Islet precursor cell (in vitro differentiated cells): ENCODE measurements around the gene PARP15.
A peak's percentile ranks its signal among the peaks of the same experiment; 100 is the strongest.
"Not testable (repeated sequence)": the region's sequence is repeated elsewhere in the genome, so short reads cannot be mapped to it uniquely, and the experiment has no call there.

ENCODE experiments used
- DNase-seq: peaks from one replicate; pipeline ENCODE4 v3.0.0-alpha.2; 2018

Gene PARP15

DNA sequence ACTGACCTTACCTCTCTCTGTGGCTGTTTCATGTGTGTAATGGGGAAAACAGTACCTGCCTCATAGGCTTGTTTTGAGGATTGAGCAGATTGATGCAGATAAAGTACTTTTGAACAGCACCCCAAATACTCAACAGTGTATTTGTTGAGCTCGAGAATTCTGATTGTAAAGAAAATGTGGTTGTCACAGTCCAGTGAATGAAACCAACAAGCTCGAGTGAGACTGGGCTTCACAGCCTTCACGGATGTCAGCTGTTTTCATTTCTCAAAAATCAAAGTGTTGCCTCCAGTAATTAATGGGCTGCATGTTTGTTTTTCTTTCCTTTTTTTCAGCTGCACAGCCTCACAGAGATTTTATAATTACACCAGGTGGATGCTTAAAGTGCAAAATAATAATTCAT is 43.7 kb downstream of the PARP15 start:
- no peak for DNase-seq

- no peak for DNase-seq
Measured at GRCh38 chr3:122623031-122623829, 45.8 kb downstream of the PARP15 start.

GRCh38 chr3:122626515-122627180 is 49.2 kb downstream of the PARP15 start:
- DNase-seq: no peak

- no peak for DNase-seq
Measured at GRCh38 chr3:122627301-122627700, 49.9 kb downstream of the PARP15 start.

DNA sequence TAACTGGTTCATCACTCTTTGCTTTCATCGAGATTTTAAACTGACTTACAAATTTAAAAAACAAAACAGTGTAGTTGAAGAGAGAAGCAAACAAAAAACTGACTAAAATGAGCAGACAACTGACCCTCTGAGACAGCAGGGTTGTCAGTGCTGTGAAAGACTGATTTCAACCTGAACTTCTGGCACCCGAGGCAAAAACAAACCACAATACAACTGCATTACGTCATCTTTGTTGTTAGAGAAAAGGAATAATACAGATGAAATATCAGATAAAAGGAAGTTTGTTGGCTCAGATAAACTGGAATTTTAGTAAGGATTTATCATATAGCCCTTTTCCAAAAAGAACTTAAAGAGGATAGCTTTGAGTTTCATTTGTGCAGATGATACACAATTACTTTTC is 51.1 kb downstream of the PARP15 start:
- no peak for DNase-seq

- DNase-seq: no peak
Measured at GRCh38 chr3:122629763-122630162, 52.3 kb downstream of the PARP15 start.

GRCh38 chr3:122635789-122636188 is 58.3 kb downstream of the PARP15 start:
- no peak for DNase-seq

- peak; percentile 59 for DNase-seq
Measured at GRCh38 chr3:122636697-122637096, 59.2 kb downstream of the PARP15 start.

- no peak for DNase-seq
Measured at GRCh38 chr3:122640437-122640999, 63.1 kb downstream of the PARP15 start.

DNA sequence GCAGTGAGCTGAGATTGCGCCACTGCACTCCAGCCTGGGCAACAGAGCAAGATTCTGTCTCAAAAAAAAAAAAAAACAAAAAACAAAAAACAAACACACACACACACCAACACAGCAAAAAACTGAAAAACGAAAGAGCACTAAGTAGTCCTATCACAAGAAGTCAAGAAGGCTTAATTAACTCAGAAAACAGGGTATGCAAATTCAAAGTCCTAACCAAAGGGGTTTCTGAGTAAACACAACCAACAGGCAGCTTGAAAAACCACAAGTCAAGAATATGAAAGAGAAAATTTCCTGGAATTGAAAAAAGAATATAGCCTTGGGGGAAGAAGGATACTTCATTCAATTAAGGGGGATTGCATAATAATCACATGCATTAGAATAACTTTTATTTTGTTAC is 65.5 kb downstream of the PARP15 start:
- no peak for DNase-seq

GRCh38 chr3:122646146-122646988 is 68.9 kb downstream of the PARP15 start:
- DNase-seq: no peak

- DNase-seq: not testable (repeated sequence)
Measured at GRCh38 chr3:122651233-122651907, 73.9 kb downstream of the PARP15 start.

DNA sequence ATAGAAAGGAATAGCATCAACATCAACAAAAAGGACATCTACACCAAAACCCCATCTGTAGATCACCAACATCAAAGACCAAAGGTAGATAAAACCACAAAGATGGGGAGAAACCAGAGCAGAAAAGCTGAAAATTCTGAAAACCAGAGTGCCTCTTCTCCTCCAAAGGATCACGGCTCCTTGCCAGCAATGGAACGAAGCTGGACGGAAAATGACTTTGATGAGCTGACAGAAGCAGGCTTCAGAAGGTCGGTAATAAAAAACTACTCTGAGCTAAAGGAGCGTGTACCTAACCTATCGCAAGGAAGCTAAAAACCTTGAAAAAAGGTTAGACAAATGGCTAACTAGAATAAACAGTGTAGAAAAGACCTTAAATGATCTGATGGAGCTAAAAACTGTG is 74.5 kb downstream of the PARP15 start:
- DNase-seq: not testable (repeated sequence)

GRCh38 chr3:122658336-122658735 is 80.9 kb downstream of the PARP15 start:
- DNase-seq: not testable (repeated sequence)

DNA sequence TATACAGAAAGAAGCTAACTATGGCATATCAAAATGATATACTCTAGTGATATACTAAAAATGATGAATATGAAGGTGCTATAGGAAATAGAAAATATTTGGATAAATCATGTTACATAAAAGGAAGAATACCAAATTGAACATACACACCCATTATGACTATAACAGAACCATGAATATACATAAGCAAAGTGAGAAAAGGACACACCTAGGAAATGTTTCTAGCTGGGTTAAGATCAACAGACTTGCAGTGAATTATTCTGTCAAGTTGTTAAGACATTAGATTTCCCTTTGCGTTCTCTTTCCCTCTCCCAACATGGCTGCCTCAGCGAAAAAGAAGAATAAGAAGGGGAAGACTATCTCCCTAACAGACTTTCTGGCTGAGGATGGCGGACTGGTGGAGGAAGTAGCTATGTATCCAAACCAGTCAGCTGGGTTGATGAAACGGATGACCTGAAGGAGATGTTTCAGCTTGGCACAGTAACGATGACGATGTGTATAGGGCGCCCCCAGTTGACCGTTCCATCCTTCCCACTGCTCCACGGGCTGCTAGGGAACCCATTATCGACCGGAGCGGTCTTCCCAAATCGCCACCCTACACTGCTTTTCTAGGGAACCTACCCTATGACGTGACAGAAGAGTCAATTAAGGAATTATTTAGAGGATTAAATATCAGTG is 83.0 kb downstream of the PARP15 start:
- no peak for DNase-seq

DNA sequence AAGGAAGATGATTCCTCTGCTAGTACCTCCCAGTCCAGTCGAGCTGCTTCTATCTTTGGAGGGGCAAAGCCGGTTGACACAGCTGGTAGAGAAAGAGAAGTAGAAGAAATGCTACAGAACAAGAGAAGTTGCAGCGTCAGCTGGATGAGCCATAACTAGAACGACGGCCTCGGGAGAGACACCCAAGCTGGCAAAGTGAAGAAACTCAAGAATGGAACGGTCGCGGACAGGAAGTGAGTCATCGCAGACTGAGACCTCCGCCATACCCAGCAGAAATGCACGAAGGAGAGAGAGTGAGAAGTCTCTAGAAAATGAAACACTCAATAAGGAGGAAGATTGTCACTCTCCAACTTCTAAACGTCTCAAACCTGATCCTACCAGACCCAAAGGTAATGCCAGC is 84.2 kb downstream of the PARP15 start:
- DNase-seq: no peak

DNA sequence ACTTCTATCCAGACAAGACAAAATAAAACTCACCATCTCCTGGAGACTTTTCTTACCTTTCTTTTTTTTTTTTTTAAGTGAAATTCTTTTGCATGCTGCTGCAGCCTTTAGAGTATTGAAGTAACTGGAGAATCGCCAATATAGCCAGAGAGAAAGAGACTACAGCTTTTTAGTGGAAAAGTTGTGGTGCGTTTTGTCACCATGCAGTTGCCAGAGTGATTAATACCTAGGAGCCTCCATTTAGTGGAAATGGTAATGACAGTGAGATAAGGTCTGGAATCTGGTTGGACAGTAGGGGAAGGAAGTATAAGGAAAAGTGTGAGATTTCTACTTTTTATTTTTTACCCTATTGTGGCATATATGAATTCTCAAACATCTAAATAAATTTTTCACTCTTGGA is 85.1 kb downstream of the PARP15 start:
- DNase-seq: no peak

GRCh38 chr3:122665226-122665786 is 87.9 kb downstream of the PARP15 start:
- no peak for DNase-seq

GRCh38 chr3:122665881-122666280 is 88.4 kb downstream of the PARP15 start:
- no peak for DNase-seq

DNA sequence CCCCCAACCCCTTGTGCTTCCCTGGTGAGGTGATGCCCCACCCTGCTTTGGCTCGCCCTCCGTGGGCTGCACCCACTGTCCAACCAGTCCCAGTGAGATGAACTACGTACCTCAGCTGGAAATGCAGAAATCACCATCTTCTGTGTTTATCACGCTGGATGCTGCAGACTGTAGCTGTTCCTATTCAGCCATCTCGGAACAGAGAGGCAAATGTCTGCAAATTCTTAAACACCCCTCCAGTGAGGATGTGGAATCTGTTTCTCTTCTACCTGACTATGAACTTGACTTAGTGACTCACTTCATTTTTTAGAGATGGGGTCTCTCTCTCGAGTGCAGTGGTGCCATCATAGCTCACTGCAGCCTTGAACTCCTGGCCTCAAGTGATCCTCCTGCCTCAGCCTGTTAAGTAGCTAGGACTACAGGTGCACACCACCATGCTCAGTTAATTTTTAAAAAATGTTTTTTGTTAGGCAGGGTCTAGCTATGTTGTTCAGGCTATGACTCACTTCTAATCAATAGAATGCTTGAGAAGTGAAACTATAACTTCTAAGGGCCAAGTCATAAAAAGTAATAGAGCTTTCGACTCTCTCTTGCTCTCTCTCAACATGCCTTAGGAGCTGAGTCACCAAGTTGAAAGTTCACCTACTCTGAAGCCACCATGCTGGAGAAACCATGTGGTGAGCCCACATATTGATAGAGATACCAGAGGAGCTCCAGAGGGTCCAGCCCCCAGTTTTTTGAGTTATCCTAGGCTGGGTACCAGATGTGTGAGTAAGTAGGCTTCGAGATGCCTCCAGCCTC is 91.7 kb downstream of the PARP15 start:
- DNase-seq: no peak

DNA sequence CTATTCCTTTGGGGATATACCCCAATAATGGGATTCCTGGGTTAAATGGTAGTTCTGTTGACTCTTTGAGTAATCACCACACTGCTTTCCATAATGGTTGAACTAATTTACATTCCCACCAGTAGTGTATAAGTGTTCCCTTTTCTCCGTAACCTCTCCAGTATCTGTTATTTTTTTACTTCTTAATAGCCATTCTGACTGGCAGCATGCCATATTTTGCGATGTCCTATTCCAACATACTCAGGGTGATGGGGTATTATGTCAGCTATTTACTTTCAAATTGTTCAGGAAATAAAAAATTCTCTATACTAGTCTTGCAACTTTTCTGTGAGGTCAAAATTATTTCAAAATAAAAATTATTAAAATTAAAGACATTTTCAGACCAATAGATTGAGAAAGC is 94.1 kb downstream of the PARP15 start:
- no peak for DNase-seq
